H9 (cell line): ENCODE measurements around the gene RINL. TPM values are rescaled to one million over a fixed set of nuclear protein-coding genes. Genes with fewer than 3 reads are reported as not detected.

Source experiments
- DNase-seq: peaks from one replicate; pipeline ENCODE4 v3.0.0-alpha.2; 2017
- H2AFZ ChIP-seq: one replicate; pipeline ENCODE4 v1.6.1; 2013; ENCODE audit warnings: mild to moderate bottlenecking, low read length, control low read depth, moderate library complexity
- H2AK5ac ChIP-seq: 2 replicates; pipeline ENCODE4 v1.6.1; 2013; ENCODE audit warnings: low read length, control low read depth, mixed read lengths; ENCODE audit not compliant: insufficient read length
- H2BK120ac ChIP-seq: one replicate; pipeline ENCODE4 v1.6.1; 2013; ENCODE audit warnings: low read depth, mild to moderate bottlenecking, low read length, control low read depth, inconsistent platforms; ENCODE audit not compliant: poor library complexity, severe bottlenecking
- H2BK12ac ChIP-seq: 2 replicates; pipeline ENCODE4 v1.6.1; 2013; ENCODE audit warnings: low read length, control low read depth, mixed read lengths, low read depth; ENCODE audit not compliant: insufficient read length
- H2BK15ac ChIP-seq: 2 replicates; pipeline ENCODE4 v1.6.1; 2013; ENCODE audit warnings: low read depth, low read length, control low read depth
- H2BK20ac ChIP-seq: one replicate; pipeline ENCODE4 v1.6.1; 2013; ENCODE audit warnings: low read depth, mild to moderate bottlenecking, low read length, control low read depth, inconsistent platforms; ENCODE audit not compliant: poor library complexity, severe bottlenecking
- H2BK5ac ChIP-seq: 2 replicates; pipeline ENCODE4 v1.6.1; 2013; ENCODE audit warnings: low read length, control low read depth, mixed read lengths; ENCODE audit not compliant: insufficient read length
- H3K14ac ChIP-seq: 2 replicates; pipeline ENCODE4 v1.6.1; 2013; ENCODE audit warnings: low read length, control low read depth; ENCODE audit not compliant: insufficient read depth
- H3K18ac ChIP-seq: 2 replicates; pipeline ENCODE4 v1.6.1; 2013; ENCODE audit warnings: low read depth, mild to moderate bottlenecking, mixed read lengths, low read length, control low read depth; ENCODE audit not compliant: insufficient read length
- H3K23ac ChIP-seq: 2 replicates; pipeline ENCODE4 v1.6.1; 2013; ENCODE audit warnings: low read length, control low read depth, mixed read lengths, low read depth; ENCODE audit not compliant: insufficient read length
- H3K23me2 ChIP-seq: 2 replicates; pipeline ENCODE4 v1.6.1; 2013; ENCODE audit warnings: low read depth, mild to moderate bottlenecking, mixed read lengths, low read length, control low read depth; ENCODE audit not compliant: insufficient read length, poor library complexity, severe bottlenecking
- H3K27ac ChIP-seq: 2 replicates; pipeline ENCODE4 v1.5.1; 2013; ENCODE audit warnings: low read length, control low read depth, mixed read lengths, low read depth; ENCODE audit not compliant: insufficient read length
- H3K27me3 ChIP-seq: 2 replicates; pipeline ENCODE4 v1.6.1; 2013; ENCODE audit warnings: low read length, control low read depth, inconsistent platforms; ENCODE audit not compliant: insufficient read depth
- H3K4ac ChIP-seq: 2 replicates; pipeline ENCODE4 v1.6.1; 2013; ENCODE audit warnings: low read depth, mild to moderate bottlenecking, control low read depth, inconsistent platforms, low read length, moderate library complexity
- H3K4me1 ChIP-seq: 2 replicates; pipeline ENCODE4 v1.6.1; 2013; ENCODE audit warnings: low read length, control low read depth, inconsistent platforms; ENCODE audit not compliant: insufficient read depth
- H3K4me2 ChIP-seq: 2 replicates; pipeline ENCODE4 v1.6.1; 2013; ENCODE audit warnings: low read length, control low read depth, mixed read lengths; ENCODE audit not compliant: insufficient read length, insufficient read depth
- H3K56ac ChIP-seq: 2 replicates; pipeline ENCODE4 v1.6.1; 2013; ENCODE audit warnings: low read depth, mild to moderate bottlenecking, mixed read lengths, low read length, control low read depth; ENCODE audit not compliant: insufficient read length
- H3K79me1 ChIP-seq: 2 replicates; pipeline ENCODE4 v1.6.1; 2013; ENCODE audit warnings: low read depth, mild to moderate bottlenecking, moderate library complexity, low read length, control low read depth, inconsistent platforms; ENCODE audit not compliant: insufficient read depth, poor library complexity, severe bottlenecking
- H3K79me2 ChIP-seq: 2 replicates; pipeline ENCODE4 v1.6.1; 2013; ENCODE audit warnings: low read length, control low read depth, inconsistent platforms; ENCODE audit not compliant: insufficient read depth
- H3K9ac ChIP-seq: 2 replicates; pipeline ENCODE4 v1.6.1; 2013; ENCODE audit warnings: low read length, control low read depth, mixed read lengths; ENCODE audit not compliant: insufficient read length; ENCODE audit errors: extremely low read depth
- H3K9me3 ChIP-seq: one replicate; pipeline ENCODE4 v1.6.1; 2013; ENCODE audit warnings: low read depth, low read length, inconsistent platforms; ENCODE audit not compliant: control insufficient read depth
- H3T11ph ChIP-seq: one replicate; pipeline ENCODE4 v1.6.1; 2013; ENCODE audit warnings: mild to moderate bottlenecking, low read length, control low read depth, inconsistent platforms
- H4K20me1 ChIP-seq: one replicate; pipeline ENCODE4 v1.6.1; 2013; ENCODE audit not compliant: control insufficient read depth, insufficient read length, insufficient read depth
- H4K5ac ChIP-seq: 2 replicates; pipeline ENCODE4 v1.6.1; 2013; ENCODE audit warnings: low read depth, mild to moderate bottlenecking, mixed read lengths, low read length, control low read depth; ENCODE audit not compliant: insufficient read length
- H4K8ac ChIP-seq: replicated peaks from 2 replicates; pipeline ENCODE4 v1.6.1; 2013; ENCODE audit warnings: low read length, control low read depth, mixed read lengths, low read depth; ENCODE audit not compliant: insufficient read length
- H4K91ac ChIP-seq: 2 replicates; pipeline ENCODE4 v1.6.1; 2013; ENCODE audit warnings: low read depth, mild to moderate bottlenecking, moderate library complexity, mixed read lengths, low read length, control low read depth; ENCODE audit not compliant: insufficient read length
- H3K27ac Mint-ChIP-seq, 3 experiments: 2 replicates in 2 of 3; 3 replicates in 1 of 3; pipeline ENCODE4 v1.8.0; 2020 to 2021; ENCODE audit warnings: mixed read lengths in 3 of 3, mild to moderate bottlenecking in 1 of 3, moderate library complexity in 1 of 3
- H3K27me3 Mint-ChIP-seq: 2 replicates; pipeline ENCODE4 v1.8.0; 2021; ENCODE audit warnings: low read depth, mild to moderate bottlenecking, moderate library complexity, mixed read lengths
- H3K36me3 Mint-ChIP-seq, 3 experiments: 2 replicates in 2 of 3; 3 replicates in 1 of 3; pipeline ENCODE4 v1.8.0; 2020 to 2021; ENCODE audit warnings: low read depth in 3 of 3, mixed read lengths in 3 of 3; ENCODE audit not compliant: insufficient read depth in 1 of 3
- H3K4me1 Mint-ChIP-seq, 2 experiments: 2 replicates each; pipeline ENCODE4 v1.8.0; 2020; ENCODE audit warnings: mixed read lengths in 2 of 2
- H3K4me3 Mint-ChIP-seq, 2 experiments: 2 replicates in 1 of 2; 3 replicates in 1 of 2; pipeline ENCODE4 v1.8.0; 2020 to 2021; ENCODE audit warnings: mild to moderate bottlenecking in 2 of 2, mixed read lengths in 2 of 2, moderate library complexity in 1 of 2
- H3K9me3 Mint-ChIP-seq, 2 experiments: 2 replicates in 1 of 2; 3 replicates in 1 of 2; pipeline ENCODE4 v1.8.0; 2020; ENCODE audit warnings: mild to moderate bottlenecking in 2 of 2, mixed read lengths in 2 of 2, moderate library complexity in 1 of 2
- WGBS: extraction: QIAGEN DNeasy Blood & Tissue Kit; methylation state at CpG from one replicate; pipeline ENCODE4 v1.1.7; 2013; ENCODE audit warnings: missing lambda C conversion rate, low lambda C conversion rate, mixed read lengths; ENCODE audit not compliant: insufficient read length; ENCODE audit errors: extremely low coverage; 5-methylcytosine and 5-hydroxymethylcytosine counted together
- total RNA-seq: library from RNA; stranded (reverse); gene quantifications from 2 replicates; pipeline ENCODE4 v1.2.1, GENCODE V29; 2021
- TF ChIP-seq, protein P1 (sequence below): fragments of 200-600 bp; sonication (generic); conservative IDR thresholded peaks from 3 replicates; pipeline ENCODE4 v1.8.0; 2021; ENCODE audit warnings: antibody characterized with exemption, mild to moderate bottlenecking

The RINL gene
- total RNA-seq, 1 experiment from 2014 or later: 6.4 TPM

DNA sequence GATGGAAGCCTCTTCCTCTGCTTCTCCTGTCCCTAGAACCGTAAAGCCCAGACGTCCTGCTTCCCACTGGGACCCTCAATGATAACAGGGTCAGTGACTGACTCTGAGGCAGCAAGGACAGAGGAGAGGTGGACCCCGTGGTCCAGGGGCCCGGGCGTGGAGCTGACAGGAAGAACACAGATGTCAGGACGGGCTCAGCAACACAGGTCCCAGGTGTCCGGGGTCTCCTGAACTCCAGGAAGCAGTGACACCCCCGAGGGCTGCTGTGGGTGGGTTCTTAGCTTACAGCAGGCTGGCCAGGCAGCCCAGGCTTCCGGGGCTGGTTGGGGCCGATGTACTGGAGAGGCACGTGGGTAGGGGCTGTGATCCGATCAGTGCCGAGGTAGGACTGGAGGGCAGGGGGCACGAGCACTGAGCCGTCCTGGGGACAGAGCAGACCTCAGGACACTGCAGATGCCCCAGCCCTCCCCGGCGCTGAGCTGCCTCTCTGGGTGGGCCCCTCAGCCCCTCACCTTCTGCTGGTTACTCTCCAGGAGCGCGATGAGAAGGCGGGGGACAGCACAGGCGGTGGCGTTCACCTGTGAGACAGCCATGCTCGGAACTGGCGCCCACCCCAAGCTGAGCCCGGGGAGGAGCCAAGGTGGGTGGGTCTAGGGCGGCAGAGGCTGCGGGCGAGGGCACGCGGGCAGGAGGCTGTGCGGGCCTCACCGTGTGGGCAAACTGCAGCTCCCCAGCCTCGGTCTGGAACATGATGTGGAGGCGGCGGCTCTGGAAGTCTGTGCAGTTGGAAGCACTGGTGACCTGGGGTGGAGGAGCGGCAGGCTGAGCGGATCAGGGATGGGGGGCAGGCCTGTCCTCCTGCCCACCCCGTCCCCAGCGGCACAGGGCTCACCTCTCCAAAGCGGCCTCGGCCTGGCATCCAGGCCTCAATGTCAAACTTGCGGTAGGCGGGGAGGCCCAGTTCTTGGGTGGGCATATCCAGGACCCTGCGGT lies 37.5 kb upstream of the RINL start:
- H3K56ac ChIP-seq: no peak overlapping the region
- H2BK12ac ChIP-seq: no peak overlapping the region
- no peak for DNase-seq
- WGBS: no CpG with 5 or more reads among the region's 44 CpGs
- H3K4me2 ChIP-seq: no peak overlapping the region
- H2BK15ac ChIP-seq: no peak overlapping the region
- no peak overlapping the region for H2BK20ac ChIP-seq
- no peaks in the 10 kb centered on the region for H3K79me2 ChIP-seq
- no peaks in the 10 kb centered on the region for H3K9me3 ChIP-seq
- H3K23me2 ChIP-seq: no peaks in the 10 kb centered on the region
- H2BK5ac ChIP-seq: no peak overlapping the region
- H3K27ac ChIP-seq: no peak overlapping the region
- H3T11ph ChIP-seq: no peak overlapping the region
- H3K4me1 ChIP-seq: no peaks in the 10 kb centered on the region
- Mint-ChIP-seq H3K4me3 (no peak overlapping the region), H3K36me3 (peaks cover 3 to 11% (median 7%) of the 10 kb centered on the region in 3 experiments; a peak in 4 of 7 replicates), H3K27ac (0 out of 7 replicates have a peak overlapping the region, but pooled peaks of 1 of the 3 experiments have one; percentile 46), H3K27me3 (no peaks in the 10 kb centered on the region), H3K9me3 (peaks cover 0 to 2% of the 10 kb centered on the region in 2 experiments; a peak in 1 of 5 replicates), H3K4me1 (no peaks in the 10 kb centered on the region)
- no peak overlapping the region for H3K18ac ChIP-seq
- no peak overlapping the region for H4K5ac ChIP-seq
- TF ChIP-seq, protein P1, sequence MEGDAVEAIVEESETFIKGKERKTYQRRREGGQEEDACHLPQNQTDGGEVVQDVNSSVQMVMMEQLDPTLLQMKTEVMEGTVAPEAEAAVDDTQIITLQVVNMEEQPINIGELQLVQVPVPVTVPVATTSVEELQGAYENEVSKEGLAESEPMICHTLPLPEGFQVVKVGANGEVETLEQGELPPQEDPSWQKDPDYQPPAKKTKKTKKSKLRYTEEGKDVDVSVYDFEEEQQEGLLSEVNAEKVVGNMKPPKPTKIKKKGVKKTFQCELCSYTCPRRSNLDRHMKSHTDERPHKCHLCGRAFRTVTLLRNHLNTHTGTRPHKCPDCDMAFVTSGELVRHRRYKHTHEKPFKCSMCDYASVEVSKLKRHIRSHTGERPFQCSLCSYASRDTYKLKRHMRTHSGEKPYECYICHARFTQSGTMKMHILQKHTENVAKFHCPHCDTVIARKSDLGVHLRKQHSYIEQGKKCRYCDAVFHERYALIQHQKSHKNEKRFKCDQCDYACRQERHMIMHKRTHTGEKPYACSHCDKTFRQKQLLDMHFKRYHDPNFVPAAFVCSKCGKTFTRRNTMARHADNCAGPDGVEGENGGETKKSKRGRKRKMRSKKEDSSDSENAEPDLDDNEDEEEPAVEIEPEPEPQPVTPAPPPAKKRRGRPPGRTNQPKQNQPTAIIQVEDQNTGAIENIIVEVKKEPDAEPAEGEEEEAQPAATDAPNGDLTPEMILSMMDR: no peak
- H4K8ac ChIP-seq: no peak overlapping the region
- no peak overlapping the region for H3K23ac ChIP-seq
- H3K79me1 ChIP-seq: no peaks in the 10 kb centered on the region
- H3K14ac ChIP-seq: no peak overlapping the region
- H4K20me1 ChIP-seq: no peaks in the 10 kb centered on the region
- H2BK120ac ChIP-seq: no peak overlapping the region
- no peak overlapping the region for H3K4ac ChIP-seq
- no peak overlapping the region for H2AFZ ChIP-seq
- no peaks in the 10 kb centered on the region for H3K27me3 ChIP-seq
- no peak overlapping the region for H2AK5ac ChIP-seq
- H4K91ac ChIP-seq: no peak overlapping the region
- H3K9ac ChIP-seq: no peak overlapping the region
